Measurements from ENCODE around the gene CLEC4M.

DNA sequence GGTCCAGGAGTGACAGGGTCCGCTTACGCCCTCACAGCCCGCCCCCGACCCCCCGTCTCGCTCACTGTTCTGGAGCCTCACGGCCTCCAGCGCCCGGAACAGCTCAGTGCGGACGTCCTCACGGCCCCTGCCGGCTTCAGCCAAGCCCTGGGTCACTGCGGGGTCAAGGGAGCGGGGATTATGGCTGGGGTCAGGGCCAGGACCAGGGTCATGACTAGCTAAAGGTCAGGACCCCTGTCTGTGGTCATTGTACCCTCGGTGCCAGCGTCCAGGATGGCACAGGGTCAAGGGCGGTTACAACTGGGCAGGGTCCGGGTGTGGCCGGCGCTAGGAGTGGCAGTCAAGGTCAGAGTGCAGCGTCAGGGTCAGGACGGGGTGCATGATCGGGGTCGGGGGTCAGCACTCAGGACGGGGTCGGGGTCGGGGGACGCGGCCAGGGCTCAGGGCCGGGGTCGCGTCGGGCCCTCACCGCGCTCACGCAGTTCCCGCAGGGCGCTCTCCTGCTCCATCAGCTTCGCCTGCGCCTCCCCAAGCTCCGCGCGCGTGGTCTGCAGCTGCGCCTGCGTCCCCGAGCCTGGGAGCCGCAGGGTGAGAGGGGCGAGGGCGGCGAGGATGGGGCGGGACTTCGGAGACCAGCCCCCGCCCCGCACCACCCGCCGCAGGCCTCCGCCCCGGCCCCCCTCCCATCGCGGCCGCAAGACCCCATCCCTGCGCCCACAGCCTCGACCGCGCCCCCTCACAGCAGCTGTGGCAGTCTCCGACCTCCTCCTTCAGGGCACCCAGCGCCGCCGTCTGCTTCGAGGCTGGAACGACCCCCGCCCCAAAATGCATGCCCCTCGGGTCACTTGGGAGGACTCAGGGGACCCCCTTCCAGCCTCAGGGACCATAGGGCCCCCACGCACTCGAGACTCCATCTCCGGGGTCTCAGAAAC is 32.5 kb upstream of the CLEC4M start:
- TF ChIP-seq, protein P1, sequence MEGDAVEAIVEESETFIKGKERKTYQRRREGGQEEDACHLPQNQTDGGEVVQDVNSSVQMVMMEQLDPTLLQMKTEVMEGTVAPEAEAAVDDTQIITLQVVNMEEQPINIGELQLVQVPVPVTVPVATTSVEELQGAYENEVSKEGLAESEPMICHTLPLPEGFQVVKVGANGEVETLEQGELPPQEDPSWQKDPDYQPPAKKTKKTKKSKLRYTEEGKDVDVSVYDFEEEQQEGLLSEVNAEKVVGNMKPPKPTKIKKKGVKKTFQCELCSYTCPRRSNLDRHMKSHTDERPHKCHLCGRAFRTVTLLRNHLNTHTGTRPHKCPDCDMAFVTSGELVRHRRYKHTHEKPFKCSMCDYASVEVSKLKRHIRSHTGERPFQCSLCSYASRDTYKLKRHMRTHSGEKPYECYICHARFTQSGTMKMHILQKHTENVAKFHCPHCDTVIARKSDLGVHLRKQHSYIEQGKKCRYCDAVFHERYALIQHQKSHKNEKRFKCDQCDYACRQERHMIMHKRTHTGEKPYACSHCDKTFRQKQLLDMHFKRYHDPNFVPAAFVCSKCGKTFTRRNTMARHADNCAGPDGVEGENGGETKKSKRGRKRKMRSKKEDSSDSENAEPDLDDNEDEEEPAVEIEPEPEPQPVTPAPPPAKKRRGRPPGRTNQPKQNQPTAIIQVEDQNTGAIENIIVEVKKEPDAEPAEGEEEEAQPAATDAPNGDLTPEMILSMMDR (IDR thresholded peaks at IDR 0.05), result no peak
- TF ChIP-seq POLR2A (IDR thresholded peaks at IDR 0.05), result no peak
